ENCODE results near the gene GAB1. TPM values are rescaled to one million over a fixed set of nuclear protein-coding genes. Genes with fewer than 3 reads are reported as not detected.

The GAB1 gene
- total RNA-seq, 4 donors from 2014 or later = 50.4 to 65.3 (median 63.7) TPM

GRCh38 chr4:143410015-143410414 lies 73.3 kb downstream of the GAB1 start:
- H3K4me1 ChIP-seq = peaks cover 10 to 11% of the 10 kb centered on the region in 2 donors

GRCh38 chr4:143411527-143412419 lies 75.1 kb downstream of the GAB1 start:
- no peak for TF ChIP-seq CTCF (IDR thresholded peaks at IDR 0.05)
- TF ChIP-seq POLR2A (IDR thresholded peaks at IDR 0.05) = peak in 1 of 2 donors; percentile 22
- H3K4me1 ChIP-seq = peaks cover 8 to 10% of the 10 kb centered on the region in 2 donors
- no peaks in the 10 kb centered on the region for H3K9me3 ChIP-seq
- no peak overlapping the region for H3K4me3 ChIP-seq
- H3K27me3 ChIP-seq = no peaks in the 10 kb centered on the region
- H3K27ac ChIP-seq = peak overlapping the region; percentile 36 to 80
- no peaks in the 10 kb centered on the region for H3K36me3 ChIP-seq
- DNase-seq = no peak
- intact Hi-C loops (cut with DNase I; ENCODE audit: low total_unique reads) = no loop called here

More at GRCh38 chr4:143410015-143410414, 73.3 kb downstream of the GAB1 start:
- TF ChIP-seq POLR2A (IDR thresholded peaks at IDR 0.05) = no peak
- no peak for TF ChIP-seq CTCF (IDR thresholded peaks at IDR 0.05)
- no peaks in the 10 kb centered on the region for H3K9me3 ChIP-seq
- peak overlapping the region in 1 of 2 donors; percentile 80 for H3K27ac ChIP-seq
- H3K4me3 ChIP-seq = no peak overlapping the region
- H3K27me3 ChIP-seq = no peaks in the 10 kb centered on the region
- no peak for DNase-seq
- intact Hi-C loops (cut with DNase I; ENCODE audit: low total_unique reads) = no loop called here
- no peaks in the 10 kb centered on the region for H3K36me3 ChIP-seq

- H3K36me3 ChIP-seq = no peaks in the 10 kb centered on the region
- H3K9me3 ChIP-seq = no peaks in the 10 kb centered on the region
- peak overlapping the region; percentile 36 to 80 for H3K27ac ChIP-seq
- H3K4me1 ChIP-seq = peaks cover 5 to 10% of the 10 kb centered on the region in 2 donors
- DNase-seq = no peak
- H3K27me3 ChIP-seq = no peaks in the 10 kb centered on the region
- TF ChIP-seq CTCF (IDR thresholded peaks at IDR 0.05) (no peak), POLR2A (IDR thresholded peaks at IDR 0.05) (no peak)
- intact Hi-C loops (cut with DNase I; ENCODE audit: low total_unique reads) = no loop called here
- no peak overlapping the region for H3K4me3 ChIP-seq
Observed at GRCh38 chr4:143412420-143412758, 75.7 kb downstream of the GAB1 start.

- H3K27ac ChIP-seq = no peak overlapping the region
- H3K4me1 ChIP-seq = peaks cover 0 to 3% of the 10 kb centered on the region in 2 donors
- no peaks in the 10 kb centered on the region for H3K9me3 ChIP-seq
- intact Hi-C loops (cut with DNase I; ENCODE audit: low total_unique reads) = no loop called here
- no peaks in the 10 kb centered on the region for H3K27me3 ChIP-seq
- no peak for DNase-seq
- TF ChIP-seq CTCF (IDR thresholded peaks at IDR 0.05) = no peak
- H3K4me3 ChIP-seq = no peak overlapping the region
- H3K36me3 ChIP-seq = no peaks in the 10 kb centered on the region
Observed at GRCh38 chr4:143417679-143418403, 81.2 kb downstream of the GAB1 start.

- intact Hi-C loops (cut with DNase I; ENCODE audit: low total_unique reads) = no loop called here
- Histone ChIP-seq H3K36me3 (no peaks in the 10 kb centered on the region), H3K27ac (peak overlapping the region in 1 of 2 donors; percentile 51), H3K27me3 (no peaks in the 10 kb centered on the region), H3K9me3 (no peaks in the 10 kb centered on the region), H3K4me3 (no peak overlapping the region), H3K4me1 (peaks cover 0 to 3% of the 10 kb centered on the region in 2 donors)
- no peak for TF ChIP-seq CTCF (IDR thresholded peaks at IDR 0.05)
- TF ChIP-seq POLR2A (IDR thresholded peaks at IDR 0.05) = no peak
- DNase-seq = no peak
Observed at GRCh38 chr4:143420227-143420626, 83.6 kb downstream of the GAB1 start.
